Activated CD4-positive, alpha-beta T cell treated with anti-CD3 and anti-CD28 coated beads for 36 hours (primary cell): Measurements from ENCODE around the gene HM13. TPM values are rescaled to one million over a fixed set of nuclear protein-coding genes. Genes with fewer than 3 reads are reported as not detected.
"Not testable (repeated sequence)": the region's sequence is repeated elsewhere in the genome, so short reads cannot be mapped to it uniquely, and the experiment has no call there.

Source experiments
- ATAC-seq: fragments of 200-7000 bp; cut with Tn5 transposase; one replicate; pipeline ENCODE4 v1.10.0; 2021; ENCODE audit warnings: mild to moderate bottlenecking, moderate library complexity
- CTCF ChIA-PET: fragments of 350-600 bp; sonication (Branson Sonifier 250); formaldehyde crosslinking; loops from one replicate; lab custom pipeline; 2021; ENCODE audit warnings: antibody characterized with exemption; lab: Charles Lee
- POLR2A ChIA-PET: fragments of 350-600 bp; sonication (Branson Sonifier 250); formaldehyde crosslinking; loops from one replicate; lab custom pipeline; 2021; ENCODE audit warnings: antibody characterized with exemption, inconsistent platforms; lab: Charles Lee
- DNase-seq: peaks from one replicate; pipeline ENCODE4 v3.0.0-alpha.2; 2020
- H3K27ac Mint-ChIP-seq: one replicate; pipeline ENCODE4 v1.8.0; 2021; ENCODE audit warnings: mixed read lengths
- H3K27me3 Mint-ChIP-seq: one replicate; pipeline ENCODE4 v1.8.0; 2021; ENCODE audit warnings: mixed read lengths
- H3K36me3 Mint-ChIP-seq: one replicate; pipeline ENCODE4 v1.8.0; 2021; ENCODE audit warnings: low read depth, mixed read lengths
- H3K4me1 Mint-ChIP-seq: one replicate; pipeline ENCODE4 v1.8.0; 2021; ENCODE audit warnings: mixed read lengths
- H3K4me3 Mint-ChIP-seq: one replicate; pipeline ENCODE4 v1.8.0; 2021; ENCODE audit warnings: mild to moderate bottlenecking, moderate library complexity, mixed read lengths
- H3K9me3 Mint-ChIP-seq: one replicate; pipeline ENCODE4 v1.8.0; 2021; ENCODE audit warnings: low read depth, mixed read lengths
- intact Hi-C, 2 experiments: fragments of 100-400 bp; cut with DNase I in 1 of 2; cut with micrococcal nuclease in 1 of 2; formaldehyde crosslinking; loops; one replicate each; pipeline versions ENCODE4 v1.14.2 to v1.15.1; 2022 to 2024; cut with DNase I, micrococcal nuclease
- total RNA-seq, 2 experiments: library from RNA; stranded (reverse); gene quantifications; one replicate each; pipeline ENCODE4 v1.2.3, GENCODE V29; 2021

Gene HM13
- total RNA-seq, 2 experiments from 2014 or later: 108 to 111 TPM

- Mint-ChIP-seq H3K4me3 (no peak overlapping the region), H3K4me1 (no peaks in the 10 kb centered on the region), H3K9me3 (no peaks in the 10 kb centered on the region), H3K27ac (no peak overlapping the region), H3K36me3 (no peaks in the 10 kb centered on the region), H3K27me3 (peaks cover 2% of the 10 kb centered on the region)
- ChIA-PET CTCF (interaction anchor here (1.2 to 4.1 kb wide), 3 partner anchors 8 to 19 kb away, joined by 3 to 33 read pairs (median 4); no protein-coding TSS in a partner anchor), POLR2A (no interaction called here)
- DNase-seq (no peak), ATAC-seq (no peak)
- intact Hi-C loops: no loop called here
Measured at GRCh38 chr20:31594002-31594557, 79.8 kb downstream of the HM13 start.

- Mint-ChIP-seq H3K4me1 (no peaks in the 10 kb centered on the region), H3K9me3 (no peaks in the 10 kb centered on the region), H3K27ac (no peak overlapping the region), H3K4me3 (no peak overlapping the region), H3K36me3 (no peaks in the 10 kb centered on the region), H3K27me3 (no peaks in the 10 kb centered on the region)
- ChIA-PET CTCF (interaction anchor here (1.2 kb wide), 1 partner anchor 18 kb away, joined by 3 read pairs; no protein-coding TSS in a partner anchor), POLR2A (interaction anchor here (0.9 kb wide), 1 partner anchor 22 kb away, joined by 3 read pairs; no protein-coding TSS in a partner anchor)
- ATAC-seq (no peak), DNase-seq (no peak)
- intact Hi-C loops: no loop called here
Measured at GRCh38 chr20:31594558-31595379, 80.5 kb downstream of the HM13 start.

- no peaks in the 10 kb centered on the region for H3K9me3 Mint-ChIP-seq
- H3K36me3 Mint-ChIP-seq: no peaks in the 10 kb centered on the region
- intact Hi-C loops: no loop called here
- DNase-seq (no peak), ATAC-seq (no peak)
- ChIA-PET POLR2A (interaction anchor here (0.9 kb wide), 1 partner anchor 22 kb away, joined by 3 read pairs; no protein-coding TSS in a partner anchor), CTCF (interaction anchor here (1.2 kb wide), 1 partner anchor 18 kb away, joined by 3 read pairs; no protein-coding TSS in a partner anchor)
- H3K4me1 Mint-ChIP-seq: no peaks in the 10 kb centered on the region
- no peak overlapping the region for H3K4me3 Mint-ChIP-seq
- H3K27ac Mint-ChIP-seq: no peak overlapping the region
- no peaks in the 10 kb centered on the region for H3K27me3 Mint-ChIP-seq
Measured at GRCh38 chr20:31595380-31595653, 81.1 kb downstream of the HM13 start.

- intact Hi-C loops: no loop called here
- ChIA-PET POLR2A (interaction anchor here (0.9 kb wide), 1 partner anchor 23 kb away, joined by 3 read pairs; no protein-coding TSS in a partner anchor), CTCF (interaction anchor here (1.2 to 2.4 kb wide), 2 partner anchors 16 to 17 kb away, joined by 3 to 10 read pairs; no protein-coding TSS in a partner anchor)
- H3K4me3 Mint-ChIP-seq: no peak overlapping the region
- H3K9me3 Mint-ChIP-seq: no peaks in the 10 kb centered on the region
- no peaks in the 10 kb centered on the region for H3K4me1 Mint-ChIP-seq
- DNase-seq (no peak), ATAC-seq (no peak)
- no peaks in the 10 kb centered on the region for H3K27me3 Mint-ChIP-seq
- no peak overlapping the region for H3K27ac Mint-ChIP-seq
- no peaks in the 10 kb centered on the region for H3K36me3 Mint-ChIP-seq
Measured at GRCh38 chr20:31595654-31596411, 81.6 kb downstream of the HM13 start.

GRCh38 chr20:31596412-31596715, 82.1 kb downstream of the HM13 start:
- DNase-seq, ATAC-seq, POLR2A ChIA-PET, H3K27me3 Mint-ChIP-seq, H3K36me3 Mint-ChIP-seq, H3K9me3 Mint-ChIP-seq, H3K4me1 Mint-ChIP-seq, H3K27ac Mint-ChIP-seq, H3K4me3 Mint-ChIP-seq, intact Hi-C loops: not testable (repeated sequence)
- CTCF ChIA-PET: interaction anchor here (2.4 kb wide), 1 partner anchor 16 kb away, joined by 10 read pairs; no protein-coding TSS in a partner anchor

GRCh38 chr20:31596831-31597480, 82.7 kb downstream of the HM13 start:
- H3K4me1 Mint-ChIP-seq: no peaks in the 10 kb centered on the region
- H3K36me3 Mint-ChIP-seq: no peaks in the 10 kb centered on the region
- no peak overlapping the region for H3K27ac Mint-ChIP-seq
- intact Hi-C loops: no loop called here
- no peak for DNase-seq
- ChIA-PET POLR2A (interaction anchor here (0.6 kb wide), 1 partner anchor 8 kb away, joined by 3 read pairs; no protein-coding TSS in a partner anchor), CTCF (interaction anchor here (0.6 to 2.4 kb wide), 2 partner anchors 15 to 37 kb away, joined by 3 to 10 read pairs; no protein-coding TSS in a partner anchor)
- no peaks in the 10 kb centered on the region for H3K9me3 Mint-ChIP-seq
- H3K27me3 Mint-ChIP-seq: no peaks in the 10 kb centered on the region
- no peak overlapping the region for H3K4me3 Mint-ChIP-seq
- no peak for ATAC-seq

GRCh38 chr20:31597481-31597855, 83.2 kb downstream of the HM13 start:
- ChIA-PET CTCF (interaction anchor here (0.6 to 2.4 kb wide), 2 partner anchors 15 to 38 kb away, joined by 3 to 10 read pairs; no protein-coding TSS in a partner anchor), POLR2A (interaction anchor here (0.6 kb wide), 1 partner anchor 9 kb away, joined by 3 read pairs; no protein-coding TSS in a partner anchor)
- H3K9me3 Mint-ChIP-seq: no peaks in the 10 kb centered on the region
- DNase-seq (no peak), ATAC-seq (no peak)
- peaks cover under 1% of the 10 kb centered on the region for H3K27me3 Mint-ChIP-seq
- no peak overlapping the region for H3K4me3 Mint-ChIP-seq
- no peaks in the 10 kb centered on the region for H3K36me3 Mint-ChIP-seq
- intact Hi-C loops: no loop called here
- H3K4me1 Mint-ChIP-seq: peaks cover under 1% of the 10 kb centered on the region
- H3K27ac Mint-ChIP-seq: no peak overlapping the region

- H3K4me3 Mint-ChIP-seq: no peak overlapping the region
- ChIA-PET CTCF (interaction anchor here (0.7 to 12.9 kb wide), 4 partner anchors 9 to 37 kb away, joined by 4 to 712 read pairs (median 21); no protein-coding TSS in a partner anchor), POLR2A (interaction anchor here (0.8 to 1.7 kb wide), 5 partner anchors 9 to 33 kb away, joined by 3 to 6 read pairs (median 4); no protein-coding TSS in a partner anchor)
- intact Hi-C loops: no loop called here
- H3K4me1 Mint-ChIP-seq: peaks cover 26% of the 10 kb centered on the region
- H3K36me3 Mint-ChIP-seq: no peaks in the 10 kb centered on the region
- ATAC-seq (no peak), DNase-seq (no peak)
- no peaks in the 10 kb centered on the region for H3K9me3 Mint-ChIP-seq
- H3K27ac Mint-ChIP-seq: no peak overlapping the region
- peaks cover 33% of the 10 kb centered on the region for H3K27me3 Mint-ChIP-seq
Measured at GRCh38 chr20:31602431-31602778, 88.2 kb downstream of the HM13 start.

GRCh38 chr20:31602779-31603441, 88.7 kb downstream of the HM13 start:
- Mint-ChIP-seq H3K4me3 (peak overlapping the region; percentile 16), H3K4me1 (peaks cover 26% of the 10 kb centered on the region), H3K27ac (no peak overlapping the region), H3K9me3 (no peaks in the 10 kb centered on the region), H3K27me3 (peaks cover 36% of the 10 kb centered on the region), H3K36me3 (no peaks in the 10 kb centered on the region)
- intact Hi-C loops: no loop called here
- DNase-seq (peak; percentile 79), ATAC-seq (peak; percentile 83)
- POLR2A ChIA-PET: interaction anchor here (0.8 to 1.7 kb wide), 5 partner anchors 10 to 33 kb away, joined by 3 to 6 read pairs (median 4); no protein-coding TSS in a partner anchor
- CTCF ChIA-PET: interaction anchor here (0.7 to 12.9 kb wide), 6 partner anchors 10 to 121 kb away, joined by 3 to 712 read pairs (median 10); partner anchors contain the start of gene BCL2L1
